GM18873 (cell line): Measurements from ENCODE around the gene EDEM2.
A peak's percentile ranks its signal among the peaks of the same experiment; 100 is the strongest.
"Not testable (repeated sequence)": the region's sequence is repeated elsewhere in the genome, so short reads cannot be mapped to it uniquely, and the experiment has no call there.

Experiments
- ATAC-seq: cut with Tn5 transposase; IDR thresholded peaks from one replicate; pipeline ENCODE4 v1.9.1; 2021; ENCODE audit warnings: mild to moderate bottlenecking, moderate library complexity, moderate number of reproducible peaks; ENCODE audit not compliant: unreplicated experiment, low FRiP score

EDEM2 gene

GRCh38 chr20:35146920-35147574 is at the start of gene EDEM2:
Gene EDEM2, minus strand, starts transcription at chr20:35147336. Its CDS starts 78 bp downstream, at chr20:35147258.
- peak; percentile 61 for ATAC-seq

GRCh38 chr20:35196313-35196712 is 49.2 kb upstream of the EDEM2 start:
- ATAC-seq: no peak

GRCh38 chr20:35193031-35193791 is 46.1 kb upstream of the EDEM2 start:
- ATAC-seq: not testable (repeated sequence)

GRCh38 chr20:35192118-35192872 is 45.2 kb upstream of the EDEM2 start:
- no peak for ATAC-seq

- ATAC-seq: no peak
Observed at GRCh38 chr20:35191419-35192117, 44.4 kb upstream of the EDEM2 start.

GRCh38 chr20:35190556-35190955 is 43.4 kb upstream of the EDEM2 start:
- no peak for ATAC-seq

- not testable (repeated sequence) for ATAC-seq
Observed at GRCh38 chr20:35189223-35189622, 42.1 kb upstream of the EDEM2 start.

GRCh38 chr20:35187584-35188190 is 40.6 kb upstream of the EDEM2 start:
- no peak for ATAC-seq

- ATAC-seq: not testable (repeated sequence)
Observed at GRCh38 chr20:35186691-35187289, 39.7 kb upstream of the EDEM2 start.

GRCh38 chr20:35181731-35182130 is 34.6 kb upstream of the EDEM2 start:
- no peak for ATAC-seq

- no peak for ATAC-seq
Observed at GRCh38 chr20:35180266-35180665, 33.1 kb upstream of the EDEM2 start.

- no peak for ATAC-seq
Observed at GRCh38 chr20:35179292-35180212, 32.4 kb upstream of the EDEM2 start.

GRCh38 chr20:35176132-35176531 is 29.0 kb upstream of the EDEM2 start:
- ATAC-seq: no peak

GRCh38 chr20:35174458-35175216 is 27.5 kb upstream of the EDEM2 start:
- no peak for ATAC-seq

GRCh38 chr20:35173576-35174192 is 26.5 kb upstream of the EDEM2 start:
- no peak for ATAC-seq

GRCh38 chr20:35172434-35172806 is 25.3 kb upstream of the EDEM2 start:
- ATAC-seq: no peak

GRCh38 chr20:35171753-35172433 is 24.8 kb upstream of the EDEM2 start, which contains the start of gene PROCR:
Gene PROCR, plus strand, starts transcription at chr20:35172072. Its CDS starts 83 bp downstream, at chr20:35172155.
- no peak for ATAC-seq
